ENCODE measurements around the gene CENPP. TPM values are rescaled to one million over a fixed set of nuclear protein-coding genes. Genes with fewer than 3 reads are reported as not detected.

CENPP gene
- total and polyA plus RNA-seq, 4 donors: 0.62 to 8.7 (median 1.3) TPM

DNA sequence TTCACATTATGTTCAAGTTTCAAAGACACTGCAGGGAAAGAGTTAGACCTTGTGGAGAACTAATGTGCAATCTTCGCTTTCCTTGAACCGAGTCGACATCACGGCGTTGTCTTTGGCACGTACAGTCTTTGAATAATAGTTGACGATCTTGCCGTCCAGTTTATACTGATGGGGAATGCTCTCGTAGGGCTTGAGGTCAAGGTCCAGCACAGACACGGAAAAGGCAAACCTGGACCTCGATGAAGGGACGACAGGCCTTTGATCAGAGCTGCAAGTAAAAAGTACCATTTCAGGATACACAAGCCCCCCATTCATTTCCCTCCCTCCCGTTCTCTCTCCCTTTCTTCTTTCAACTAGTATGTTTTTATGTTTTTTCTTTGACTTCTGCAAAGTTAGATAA lies 290.0 kb downstream of the CENPP start:
- Histone ChIP-seq H3K9ac (ENCODE audit: low read depth in 1 of 2, low read length in 2 of 2) (peak overlapping the region in 1 of 2 donors; percentile 66), H3K9me3 (ENCODE audit: control insufficient read depth in 4 of 4, low read length in 3 of 4) (no peaks in the 10 kb centered on the region), H3K27me3 (ENCODE audit: control insufficient read depth in 4 of 4, insufficient read depth in 4 of 4, low read length in 3 of 4) (no peaks in the 10 kb centered on the region), H3K36me3 (ENCODE audit: control insufficient read depth in 4 of 4, insufficient read depth in 3 of 4, low read depth in 1 of 4, low read length in 3 of 4) (peaks cover 3 to 8% (median 4%) of the 10 kb centered on the region in 4 donors), H3K4me1 (ENCODE audit: control insufficient read depth in 4 of 4, insufficient read depth in 4 of 4, low read length in 3 of 4) (peaks cover 5 to 37% (median 31%) of the 10 kb centered on the region in 4 donors), H3K4me3 (ENCODE audit: low read depth in 1 of 3, low read length in 3 of 3) (no peak overlapping the region), H3K27ac (ENCODE audit: low read depth in 1 of 2, low read length in 2 of 2) (peak overlapping the region; percentile 83 to 86)
- DNase-seq (ENCODE audit: low spot score): no peak
- TF ChIP-seq, protein P1, sequence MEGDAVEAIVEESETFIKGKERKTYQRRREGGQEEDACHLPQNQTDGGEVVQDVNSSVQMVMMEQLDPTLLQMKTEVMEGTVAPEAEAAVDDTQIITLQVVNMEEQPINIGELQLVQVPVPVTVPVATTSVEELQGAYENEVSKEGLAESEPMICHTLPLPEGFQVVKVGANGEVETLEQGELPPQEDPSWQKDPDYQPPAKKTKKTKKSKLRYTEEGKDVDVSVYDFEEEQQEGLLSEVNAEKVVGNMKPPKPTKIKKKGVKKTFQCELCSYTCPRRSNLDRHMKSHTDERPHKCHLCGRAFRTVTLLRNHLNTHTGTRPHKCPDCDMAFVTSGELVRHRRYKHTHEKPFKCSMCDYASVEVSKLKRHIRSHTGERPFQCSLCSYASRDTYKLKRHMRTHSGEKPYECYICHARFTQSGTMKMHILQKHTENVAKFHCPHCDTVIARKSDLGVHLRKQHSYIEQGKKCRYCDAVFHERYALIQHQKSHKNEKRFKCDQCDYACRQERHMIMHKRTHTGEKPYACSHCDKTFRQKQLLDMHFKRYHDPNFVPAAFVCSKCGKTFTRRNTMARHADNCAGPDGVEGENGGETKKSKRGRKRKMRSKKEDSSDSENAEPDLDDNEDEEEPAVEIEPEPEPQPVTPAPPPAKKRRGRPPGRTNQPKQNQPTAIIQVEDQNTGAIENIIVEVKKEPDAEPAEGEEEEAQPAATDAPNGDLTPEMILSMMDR (IDR thresholded peaks at IDR 0.05; ENCODE audit: low read depth, low read length, missing input control): no peak
- TF ChIP-seq GABPA (IDR thresholded peaks at IDR 0.05 in 1 of 2, conservative IDR thresholded peaks at IDR 0.05 in 1 of 2) (no peak), TAF1 (conservative IDR thresholded peaks at IDR 0.05) (no peak), YY1 (IDR thresholded peaks at IDR 0.05) (no peak), FOXA2 (IDR thresholded peaks at IDR 0.05) (no peak), NR2F2 (IDR thresholded peaks at IDR 0.05) (no peak), RAD21 (IDR thresholded peaks at IDR 0.05) (no peak), FOXA1 (IDR thresholded peaks at IDR 0.05) (no peak), HNF4G (IDR thresholded peaks at IDR 0.05) (peak; percentile 43), JUND (IDR thresholded peaks at IDR 0.05) (no peak), SP1 (IDR thresholded peaks at IDR 0.05) (peak; percentile 66), EGR1 (IDR thresholded peaks at IDR 0.05; ENCODE audit: low read depth in 2 of 2) (no peak), RXRA (IDR thresholded peaks at IDR 0.05) (no peak), HNF4A (conservative IDR thresholded peaks at IDR 0.05) (peak; percentile 57 to 78)
- TF ChIP-seq, protein P2, sequence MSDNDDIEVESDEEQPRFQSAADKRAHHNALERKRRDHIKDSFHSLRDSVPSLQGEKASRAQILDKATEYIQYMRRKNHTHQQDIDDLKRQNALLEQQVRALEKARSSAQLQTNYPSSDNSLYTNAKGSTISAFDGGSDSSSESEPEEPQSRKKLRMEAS (IDR thresholded peaks at IDR 0.05): no peak
- TF ChIP-seq, protein P3, sequence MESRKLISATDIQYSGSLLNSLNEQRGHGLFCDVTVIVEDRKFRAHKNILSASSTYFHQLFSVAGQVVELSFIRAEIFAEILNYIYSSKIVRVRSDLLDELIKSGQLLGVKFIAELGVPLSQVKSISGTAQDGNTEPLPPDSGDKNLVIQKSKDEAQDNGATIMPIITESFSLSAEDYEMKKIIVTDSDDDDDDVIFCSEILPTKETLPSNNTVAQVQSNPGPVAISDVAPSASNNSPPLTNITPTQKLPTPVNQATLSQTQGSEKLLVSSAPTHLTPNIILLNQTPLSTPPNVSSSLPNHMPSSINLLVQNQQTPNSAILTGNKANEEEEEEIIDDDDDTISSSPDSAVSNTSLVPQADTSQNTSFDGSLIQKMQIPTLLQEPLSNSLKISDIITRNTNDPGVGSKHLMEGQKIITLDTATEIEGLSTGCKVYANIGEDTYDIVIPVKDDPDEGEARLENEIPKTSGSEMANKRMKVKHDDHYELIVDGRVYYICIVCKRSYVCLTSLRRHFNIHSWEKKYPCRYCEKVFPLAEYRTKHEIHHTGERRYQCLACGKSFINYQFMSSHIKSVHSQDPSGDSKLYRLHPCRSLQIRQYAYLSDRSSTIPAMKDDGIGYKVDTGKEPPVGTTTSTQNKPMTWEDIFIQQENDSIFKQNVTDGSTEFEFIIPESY (IDR thresholded peaks at IDR 0.05): no peak
- TF ChIP-seq, protein P4, sequence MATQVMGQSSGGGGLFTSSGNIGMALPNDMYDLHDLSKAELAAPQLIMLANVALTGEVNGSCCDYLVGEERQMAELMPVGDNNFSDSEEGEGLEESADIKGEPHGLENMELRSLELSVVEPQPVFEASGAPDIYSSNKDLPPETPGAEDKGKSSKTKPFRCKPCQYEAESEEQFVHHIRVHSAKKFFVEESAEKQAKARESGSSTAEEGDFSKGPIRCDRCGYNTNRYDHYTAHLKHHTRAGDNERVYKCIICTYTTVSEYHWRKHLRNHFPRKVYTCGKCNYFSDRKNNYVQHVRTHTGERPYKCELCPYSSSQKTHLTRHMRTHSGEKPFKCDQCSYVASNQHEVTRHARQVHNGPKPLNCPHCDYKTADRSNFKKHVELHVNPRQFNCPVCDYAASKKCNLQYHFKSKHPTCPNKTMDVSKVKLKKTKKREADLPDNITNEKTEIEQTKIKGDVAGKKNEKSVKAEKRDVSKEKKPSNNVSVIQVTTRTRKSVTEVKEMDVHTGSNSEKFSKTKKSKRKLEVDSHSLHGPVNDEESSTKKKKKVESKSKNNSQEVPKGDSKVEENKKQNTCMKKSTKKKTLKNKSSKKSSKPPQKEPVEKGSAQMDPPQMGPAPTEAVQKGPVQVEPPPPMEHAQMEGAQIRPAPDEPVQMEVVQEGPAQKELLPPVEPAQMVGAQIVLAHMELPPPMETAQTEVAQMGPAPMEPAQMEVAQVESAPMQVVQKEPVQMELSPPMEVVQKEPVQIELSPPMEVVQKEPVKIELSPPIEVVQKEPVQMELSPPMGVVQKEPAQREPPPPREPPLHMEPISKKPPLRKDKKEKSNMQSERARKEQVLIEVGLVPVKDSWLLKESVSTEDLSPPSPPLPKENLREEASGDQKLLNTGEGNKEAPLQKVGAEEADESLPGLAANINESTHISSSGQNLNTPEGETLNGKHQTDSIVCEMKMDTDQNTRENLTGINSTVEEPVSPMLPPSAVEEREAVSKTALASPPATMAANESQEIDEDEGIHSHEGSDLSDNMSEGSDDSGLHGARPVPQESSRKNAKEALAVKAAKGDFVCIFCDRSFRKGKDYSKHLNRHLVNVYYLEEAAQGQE (IDR thresholded peaks at IDR 0.05): no peak
- TF ChIP-seq, protein P5, sequence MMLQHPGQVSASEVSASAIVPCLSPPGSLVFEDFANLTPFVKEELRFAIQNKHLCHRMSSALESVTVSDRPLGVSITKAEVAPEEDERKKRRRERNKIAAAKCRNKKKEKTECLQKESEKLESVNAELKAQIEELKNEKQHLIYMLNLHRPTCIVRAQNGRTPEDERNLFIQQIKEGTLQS (IDR thresholded peaks at IDR 0.05): no peak
- WGBS: 62% methylated on average over 13 of the region's 13 CpGs
